H1 (cell line): ENCODE results near the gene ATP2C1.

ENCODE experiments used
- CTCF ChIP-seq, 3 experiments: IDR thresholded peaks; 1 replicate in 2 of 3; 2 replicates in 1 of 3; pipeline versions ENCODE4 v1.5.1 to v1.6.1; 2011; ENCODE audit warnings: low read length in 3 of 3, mild to moderate bottlenecking in 3 of 3, inconsistent platforms in 2 of 3, low read depth in 1 of 3, moderate library complexity in 1 of 3; ENCODE audit not compliant: insufficient read depth in 1 of 3; ENCODE audit errors: control extremely low read depth in 1 of 3
- EP300 ChIP-seq, 2 experiments: IDR thresholded peaks; 1 replicate in 1 of 2; 2 replicates in 1 of 2; pipeline ENCODE4 v1.6.1; 2011 to 2012; ENCODE audit warnings: low read depth in 2 of 2, low read length in 2 of 2, mild to moderate bottlenecking in 2 of 2, borderline replicate concordance in 1 of 2, inconsistent platforms in 1 of 2, moderate library complexity in 1 of 2
- GABPA ChIP-seq: IDR thresholded peaks from 2 replicates; pipeline ENCODE4 v1.6.1; 2011; ENCODE audit warnings: mild to moderate bottlenecking, low read length, moderate library complexity, borderline replicate concordance; ENCODE audit not compliant: insufficient read depth
- JUND ChIP-seq: IDR thresholded peaks from 2 replicates; pipeline ENCODE4 v1.6.1; 2011; ENCODE audit warnings: mild to moderate bottlenecking, improper control_type of control experiment, low read length
- RAD21 ChIP-seq, 2 experiments: IDR thresholded peaks in 1 of 2; conservative IDR thresholded peaks in 1 of 2; 2 replicates each; pipeline ENCODE4 v1.6.1; 2011; ENCODE audit warnings: low read depth in 2 of 2, low read length in 2 of 2, improper control_type of control experiment in 1 of 2, inconsistent platforms in 1 of 2, mild to moderate bottlenecking in 1 of 2, moderate library complexity in 1 of 2
- TBP ChIP-seq: IDR thresholded peaks from 2 replicates; pipeline ENCODE4 v1.6.1; 2011; ENCODE audit warnings: low read depth, low read length, improper control_type of control experiment
- TEAD4 ChIP-seq: IDR thresholded peaks from 2 replicates; pipeline ENCODE4 v1.6.1; 2012; ENCODE audit warnings: low read depth, low read length, inconsistent platforms, mixed read lengths

GRCh38 chr3:130849091-130849552, 44.8 kb upstream of the ATP2C1 start:
- TF ChIP-seq CTCF (IDR thresholded peaks at IDR 0.05; ENCODE audit: control extremely low read depth in 1 of 3, insufficient read depth in 1 of 3, low read depth in 1 of 3, low read length in 3 of 3) (no peak), GABPA (no peak), TEAD4 (no peak), JUND (no peak), RAD21 (IDR thresholded peaks at IDR 0.05 in 1 of 2, conservative IDR thresholded peaks at IDR 0.05 in 1 of 2; ENCODE audit: low read depth in 2 of 2, low read length in 2 of 2) (no peak), TBP (no peak), EP300 (IDR thresholded peaks at IDR 0.05; ENCODE audit: borderline replicate concordance in 1 of 2, low read depth in 2 of 2, low read length in 2 of 2) (no peak)
